ENCODE measurements around the gene PLK1.
"Not testable (repeated sequence)": the region's sequence is repeated elsewhere in the genome, so short reads cannot be mapped to it uniquely, and the experiment has no call there.

The PLK1 gene

DNA sequence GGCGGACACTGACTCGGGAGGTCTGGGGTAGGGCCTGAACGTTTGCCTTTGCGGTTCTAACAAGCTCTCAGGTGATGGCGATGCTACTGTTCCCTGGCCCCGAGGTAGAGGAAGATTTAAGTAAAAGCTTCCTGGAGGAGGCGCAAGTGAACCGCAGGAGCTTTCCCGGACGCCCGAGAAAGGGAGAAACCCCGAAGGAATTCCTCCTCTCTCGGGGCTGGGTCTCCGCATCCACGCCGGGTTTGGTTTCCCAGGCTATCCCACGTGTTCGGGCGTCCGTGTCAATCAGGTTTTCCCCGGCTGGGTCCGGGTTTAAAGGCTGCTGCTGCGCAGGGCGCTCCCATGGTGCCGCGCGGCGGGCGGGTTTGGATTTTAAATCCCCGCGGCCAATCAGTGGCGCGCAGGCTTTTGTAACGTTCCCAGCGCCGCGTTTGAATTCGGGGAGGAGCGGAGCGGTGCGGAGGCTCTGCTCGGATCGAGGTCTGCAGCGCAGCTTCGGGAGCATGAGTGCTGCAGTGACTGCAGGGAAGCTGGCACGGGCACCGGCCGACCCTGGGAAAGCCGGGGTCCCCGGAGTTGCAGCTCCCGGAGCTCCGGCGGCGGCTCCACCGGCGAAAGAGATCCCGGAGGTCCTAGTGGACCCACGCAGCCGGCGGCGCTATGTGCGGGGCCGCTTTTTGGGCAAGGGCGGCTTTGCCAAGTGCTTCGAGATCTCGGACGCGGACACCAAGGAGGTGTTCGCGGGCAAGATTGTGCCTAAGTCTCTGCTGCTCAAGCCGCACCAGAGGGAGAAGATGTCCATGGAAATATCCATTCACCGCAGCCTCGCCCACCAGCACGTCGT, at the start of gene PLK1:
Gene PLK1, plus strand, starts transcription at position 460 of the 844 bp plus-strand sequence. Its CDS starts 44 bp downstream, at position 504.
- peak; percentile 91 for DNase-seq

DNA sequence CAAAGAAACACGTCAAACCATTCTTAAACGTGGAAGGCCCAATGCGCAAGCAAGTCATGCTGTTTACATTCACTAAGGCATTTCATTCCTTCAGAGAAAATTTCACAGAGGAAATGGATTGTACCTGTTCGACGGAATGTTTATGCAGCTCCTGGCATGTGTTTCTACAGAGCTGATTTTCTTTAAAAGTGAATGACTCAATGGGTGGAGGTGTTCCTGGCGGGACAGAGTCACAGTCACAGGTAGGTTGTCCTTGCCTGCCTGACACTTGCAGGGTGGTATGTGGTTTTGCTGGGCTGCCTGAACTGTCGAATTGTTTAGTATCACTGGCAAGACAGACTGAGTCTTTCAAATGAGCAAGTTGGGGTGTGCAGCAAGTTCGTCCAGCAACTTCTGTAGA, 49.2 kb upstream of the PLK1 start:
- DNase-seq, result no peak

DNA sequence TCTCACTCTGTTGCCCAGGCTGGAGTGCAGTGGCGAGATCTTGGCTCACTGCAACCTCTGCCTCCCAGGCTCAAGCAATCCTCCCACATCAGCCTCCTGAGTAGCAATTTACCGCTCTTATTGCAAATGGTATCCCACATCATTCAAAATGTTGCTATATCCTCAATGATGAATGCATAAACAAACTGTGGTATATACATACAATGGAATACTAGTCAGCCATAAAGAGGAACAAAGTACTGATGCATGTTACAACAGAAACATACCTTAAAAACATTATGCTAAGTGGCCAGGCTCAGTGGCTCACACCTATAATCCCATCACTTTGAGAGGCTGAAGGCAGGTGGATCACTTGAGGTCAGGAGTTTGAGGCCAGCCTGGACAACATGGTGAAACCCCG, 46.8 kb upstream of the PLK1 start:
- not testable (repeated sequence) for DNase-seq

DNA sequence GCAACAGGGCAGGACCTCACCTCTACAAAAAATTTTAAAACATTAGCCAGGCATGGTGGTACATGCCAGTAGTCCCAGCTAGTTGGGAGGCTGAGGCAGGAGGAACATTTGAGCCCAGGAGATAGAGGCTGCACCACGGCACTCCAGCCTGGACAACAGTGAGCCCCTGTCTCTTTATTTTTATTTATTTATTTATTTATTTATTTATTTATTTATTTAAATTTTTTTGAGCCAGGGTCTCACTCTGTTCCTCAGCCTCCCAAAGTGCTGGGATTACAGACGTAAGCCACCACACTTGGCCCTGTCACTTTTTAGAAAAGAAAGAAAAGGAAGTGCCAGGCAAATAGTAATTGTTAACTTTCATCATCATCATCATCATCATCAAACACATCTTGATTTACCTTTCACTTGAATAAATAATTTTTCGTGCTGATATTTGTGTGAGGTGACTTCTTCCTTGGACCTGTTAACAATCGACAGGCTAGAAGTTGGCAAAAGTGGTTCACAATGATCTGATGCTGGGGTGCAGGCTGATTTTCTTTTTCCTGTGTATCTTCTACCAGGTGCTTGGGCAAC, 44.1 kb upstream of the PLK1 start:
- DNase-seq, result no peak

DNA sequence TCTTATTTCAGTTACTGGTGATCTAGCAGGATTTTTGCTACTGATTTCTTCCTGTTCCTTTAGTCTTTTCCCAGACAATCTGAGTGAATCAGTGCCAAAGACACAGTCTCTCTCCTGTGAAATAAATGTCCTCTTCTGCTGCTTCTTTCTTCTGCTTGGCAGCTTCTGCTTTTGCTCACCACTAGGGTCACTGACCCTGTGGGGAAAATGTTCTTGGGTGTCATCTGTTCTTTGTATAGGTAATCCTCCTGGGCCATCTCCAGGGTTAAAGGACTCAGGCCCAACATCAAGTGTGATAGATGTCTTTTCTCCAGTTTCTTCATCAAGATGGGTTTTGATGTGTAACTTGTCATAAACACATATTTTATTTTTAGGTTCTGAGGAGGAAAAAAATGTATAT, 42.7 kb upstream of the PLK1 start:
- no peak for DNase-seq

DNA sequence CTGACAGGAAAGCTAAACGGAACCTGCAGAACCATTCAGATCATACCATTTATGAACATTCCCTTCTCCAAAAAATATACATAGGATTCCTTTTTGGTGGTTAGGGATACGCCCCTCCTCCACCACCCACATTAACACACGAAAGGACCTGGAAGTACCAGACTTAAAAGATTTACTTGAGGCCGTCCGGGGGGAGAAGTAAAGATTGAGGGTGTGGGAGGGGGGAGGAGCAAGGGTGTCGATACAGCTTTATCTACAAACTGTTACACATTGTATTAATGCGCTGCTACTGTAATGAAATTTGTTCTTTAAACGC, 38.1 kb upstream of the PLK1 start:
- no peak for DNase-seq

DNA sequence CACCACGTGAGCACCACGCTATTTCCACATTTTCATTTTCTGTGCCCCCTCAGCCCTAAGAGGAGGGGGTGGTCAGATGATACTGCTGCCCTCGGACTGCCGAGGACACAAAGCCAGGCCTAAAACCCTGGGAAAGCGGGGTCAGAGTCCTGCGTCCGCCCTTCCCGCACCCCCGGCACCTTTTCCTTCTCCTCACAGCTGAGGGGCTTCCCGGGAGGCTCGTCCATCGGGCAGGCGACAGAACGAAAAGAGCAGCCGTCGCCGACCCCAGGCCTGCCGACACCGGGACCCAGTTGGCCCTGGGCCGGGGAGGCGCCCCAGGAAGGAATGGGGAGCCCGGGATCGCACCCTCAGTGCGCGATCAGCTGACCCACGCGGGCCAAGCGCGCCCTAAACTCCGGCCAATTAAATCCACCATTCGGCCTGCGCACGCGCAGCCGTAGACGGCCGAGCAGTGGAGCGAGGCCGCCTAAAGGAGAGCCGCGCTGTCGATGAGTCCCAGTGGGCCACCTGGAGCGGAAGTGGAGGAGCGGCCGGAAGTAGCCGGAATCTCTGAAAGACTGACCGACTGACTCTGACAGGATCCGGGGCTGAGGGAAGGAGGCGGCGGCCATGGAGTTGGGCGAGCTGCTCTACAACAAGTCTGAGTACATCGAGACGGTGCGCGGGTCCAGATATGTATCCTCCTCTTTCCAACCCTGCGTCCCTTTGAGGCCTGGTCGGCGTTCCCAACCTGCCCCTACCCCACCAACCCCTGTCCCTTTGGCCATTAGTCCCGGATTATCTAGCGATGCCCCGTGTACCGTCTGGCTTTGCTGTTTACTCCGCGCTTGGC, 37.5 kb upstream of the PLK1 start, which contains the start of the genes DCTN5 and PALB2:
Gene DCTN5, plus strand, starts transcription at position 536 of the 835 bp plus-strand sequence. Its CDS starts 77 bp downstream, at position 613.
Gene PALB2, minus strand, starts transcription at position 380 of the 835 bp plus-strand sequence. Its CDS starts 153 bp downstream, at position 227.
- DNase-seq, result peak; percentile 96

DNA sequence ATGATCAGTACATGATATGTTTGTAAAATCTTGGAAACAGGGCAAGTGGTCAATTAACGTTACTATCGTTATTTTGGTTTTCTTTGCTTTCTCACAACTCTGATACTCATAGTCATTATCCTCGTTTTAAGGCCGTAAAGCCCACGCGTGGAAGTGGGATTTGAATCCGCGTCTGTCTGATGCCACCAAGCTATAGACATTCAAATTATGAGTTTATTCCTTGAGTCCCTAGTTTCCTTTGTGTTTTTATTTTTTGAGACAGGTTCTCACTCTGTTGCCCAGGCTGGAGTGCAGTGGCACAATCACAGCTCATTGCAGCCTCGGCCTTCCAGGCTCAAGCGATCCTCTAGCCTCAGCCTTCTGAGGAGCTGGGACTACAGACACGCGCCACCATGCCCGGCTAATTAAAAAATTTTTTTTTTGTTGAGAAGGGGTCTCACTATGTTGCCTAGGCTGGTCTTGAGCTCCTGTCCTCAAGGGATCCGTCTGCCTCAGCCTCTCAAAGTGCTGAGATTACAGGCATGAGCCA, 36.4 kb upstream of the PLK1 start:
- DNase-seq, result no peak

DNA sequence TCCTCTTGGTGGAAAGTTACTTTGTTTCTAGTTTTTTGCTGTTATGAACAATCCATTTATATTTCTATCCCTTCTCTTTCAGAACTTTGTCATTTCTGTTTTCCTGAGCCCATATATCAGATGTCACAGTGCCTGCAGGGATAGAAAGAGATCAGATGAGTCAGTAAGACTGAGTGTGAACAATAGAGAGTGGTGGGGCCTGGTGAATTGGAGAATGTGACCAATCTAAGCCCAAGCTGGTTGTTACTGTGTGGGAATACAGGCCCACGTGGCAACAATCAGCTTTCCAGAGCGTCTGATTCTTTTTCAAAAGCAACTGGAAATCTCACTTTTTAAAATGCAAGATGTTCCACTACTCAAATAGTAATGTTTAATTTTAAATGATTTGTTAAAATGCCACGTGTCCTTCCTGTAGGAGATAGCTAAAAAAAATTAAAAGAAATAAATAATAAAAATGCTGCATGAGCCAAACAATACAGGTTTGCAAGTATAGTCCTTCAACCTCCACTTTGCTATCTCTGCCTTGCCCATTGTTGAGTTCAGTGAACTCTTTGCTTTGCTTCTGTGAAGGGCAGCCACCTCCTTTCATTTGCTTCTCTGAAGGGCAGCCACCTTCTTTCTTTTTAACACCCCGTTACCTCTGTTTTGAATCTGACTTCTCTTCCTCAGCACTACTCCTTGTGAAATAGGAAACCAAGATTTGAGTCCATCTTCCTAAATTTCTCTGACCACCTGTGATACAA, 27.8 kb upstream of the PLK1 start:
- DNase-seq, result no peak

DNA sequence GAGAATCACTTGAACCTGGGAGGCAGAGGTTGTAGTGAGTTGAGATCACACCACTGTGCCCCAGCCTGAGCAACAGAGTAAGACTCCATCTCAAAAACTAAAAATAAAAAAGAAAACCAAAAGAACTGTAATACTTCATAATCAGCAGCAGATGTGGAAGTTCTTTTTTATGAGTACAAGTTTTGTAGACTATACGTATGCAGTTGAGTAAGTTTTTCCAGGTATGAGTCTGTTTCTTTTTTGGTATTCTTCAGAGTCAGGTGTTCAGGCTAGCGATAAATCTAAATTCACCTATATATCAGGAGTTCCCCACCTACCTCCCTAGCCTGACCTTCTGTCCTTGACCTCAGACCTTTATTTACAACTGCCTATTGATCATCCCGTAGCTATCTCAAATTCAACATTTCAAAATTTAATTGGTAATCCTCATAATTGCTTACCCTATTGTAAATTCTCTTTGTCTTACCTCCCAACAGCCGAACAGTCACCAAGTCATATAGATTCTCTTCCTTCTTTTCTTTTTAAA, 26.7 kb upstream of the PLK1 start:
- no peak for DNase-seq

DNA sequence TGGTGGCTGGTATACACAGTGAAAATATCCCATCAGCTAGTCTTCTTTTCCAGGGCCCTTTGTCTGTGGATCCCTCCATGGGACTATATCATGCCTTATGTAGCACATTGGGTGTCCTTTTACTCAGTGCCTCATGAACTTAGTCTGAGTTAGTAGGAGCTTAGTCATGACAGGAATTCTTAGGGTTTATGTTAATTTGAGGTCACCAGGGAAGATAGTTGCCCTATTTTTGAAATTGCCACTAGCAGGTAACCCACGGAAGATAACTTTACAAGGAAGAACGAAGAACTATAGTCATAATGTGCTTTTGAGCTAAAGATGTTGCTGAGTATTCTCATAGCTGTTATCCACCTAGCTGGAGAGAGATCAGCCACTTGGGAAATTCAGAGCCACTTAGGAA, 14.8 kb upstream of the PLK1 start:
- no peak for DNase-seq

DNA sequence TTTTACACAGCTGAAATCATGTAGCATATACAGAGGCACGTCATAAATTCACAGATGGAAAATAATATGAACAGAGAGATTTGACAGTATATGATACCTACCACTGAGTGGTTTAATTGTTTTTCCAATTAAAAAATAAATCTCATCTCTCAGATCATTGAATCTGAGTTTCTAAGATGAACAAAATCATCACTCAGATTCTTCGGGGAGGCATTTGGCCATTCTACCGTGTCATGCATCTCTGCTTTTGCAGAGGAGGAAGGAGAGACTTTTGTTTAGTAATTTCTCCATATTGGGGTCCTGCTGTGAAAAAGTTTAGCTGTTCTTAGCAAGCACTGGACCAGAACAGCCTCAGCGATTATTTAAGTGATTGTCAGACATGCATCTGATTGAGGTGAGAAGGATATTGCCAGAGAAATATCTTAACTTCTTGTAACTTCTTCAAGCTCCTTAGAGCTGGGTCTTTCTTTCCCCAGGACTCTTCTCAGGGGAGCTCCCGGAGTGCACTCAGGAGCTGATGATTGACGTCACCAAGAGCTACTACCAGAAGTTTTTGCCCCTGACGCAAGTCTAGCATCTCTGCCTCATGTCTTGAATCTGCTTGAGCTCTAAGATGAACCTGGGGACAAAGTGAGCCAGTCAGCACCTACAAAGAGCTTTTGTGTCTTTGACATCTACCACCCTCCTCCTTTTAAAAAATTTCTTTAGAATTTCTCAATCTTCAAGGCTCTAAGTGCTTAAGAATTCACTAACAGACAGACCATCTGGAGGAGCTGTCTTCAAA, 11.9 kb upstream of the PLK1 start:
- no peak for DNase-seq

DNA sequence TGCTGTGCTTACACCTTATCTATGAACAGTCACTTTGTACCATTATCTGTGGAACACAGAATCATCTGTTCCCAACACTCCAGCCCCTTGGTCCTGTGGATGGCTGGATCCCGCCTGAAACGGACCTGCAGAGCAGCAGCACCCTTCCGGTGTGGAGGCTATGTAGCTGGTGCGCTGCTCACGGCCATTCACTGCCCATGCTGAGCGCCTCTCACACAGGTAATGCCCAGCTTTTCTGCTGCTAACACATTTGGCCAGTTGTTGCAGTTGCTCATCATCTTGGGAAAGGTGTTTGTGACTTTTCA, 11.4 kb upstream of the PLK1 start:
- no peak for DNase-seq

DNA sequence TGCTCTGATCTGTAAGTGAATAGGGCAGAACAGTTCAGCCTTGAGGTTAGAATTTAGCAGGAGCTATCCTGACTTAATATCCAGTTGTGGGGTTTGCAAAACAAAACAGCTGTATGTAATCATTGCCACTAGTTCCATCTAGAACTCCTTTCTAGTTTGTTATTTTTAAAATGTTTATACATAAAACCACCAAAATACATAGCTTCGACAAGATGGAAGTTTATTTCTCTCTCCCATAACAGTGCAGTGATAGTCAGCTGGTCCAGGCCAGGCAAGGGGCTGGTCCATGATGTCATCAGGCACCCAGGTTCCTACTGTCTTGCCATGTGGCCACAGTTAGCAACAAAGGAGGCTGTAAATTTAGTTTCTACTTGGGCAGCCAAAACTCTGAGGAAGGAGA, 10.5 kb upstream of the PLK1 start:
- DNase-seq, result no peak

DNA sequence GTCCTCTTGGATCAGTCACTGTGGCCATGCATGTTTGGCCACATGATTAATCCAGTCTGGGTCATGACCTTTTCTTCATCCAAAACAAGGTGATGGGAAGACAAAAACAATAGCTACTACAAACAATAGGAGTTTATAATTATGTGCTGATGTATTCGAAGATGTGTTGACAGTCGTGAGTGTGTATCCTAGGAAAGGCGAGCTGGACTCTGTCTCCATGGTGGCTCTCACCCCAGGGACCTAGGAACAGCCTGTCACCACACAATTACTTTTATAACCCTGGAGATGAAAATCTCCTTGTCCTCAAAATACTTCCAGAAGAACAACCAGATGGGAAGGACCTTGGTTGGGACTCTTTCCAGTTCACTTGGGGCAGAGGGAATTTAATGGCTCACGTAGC, 9.8 kb upstream of the PLK1 start:
- DNase-seq, result no peak

DNA sequence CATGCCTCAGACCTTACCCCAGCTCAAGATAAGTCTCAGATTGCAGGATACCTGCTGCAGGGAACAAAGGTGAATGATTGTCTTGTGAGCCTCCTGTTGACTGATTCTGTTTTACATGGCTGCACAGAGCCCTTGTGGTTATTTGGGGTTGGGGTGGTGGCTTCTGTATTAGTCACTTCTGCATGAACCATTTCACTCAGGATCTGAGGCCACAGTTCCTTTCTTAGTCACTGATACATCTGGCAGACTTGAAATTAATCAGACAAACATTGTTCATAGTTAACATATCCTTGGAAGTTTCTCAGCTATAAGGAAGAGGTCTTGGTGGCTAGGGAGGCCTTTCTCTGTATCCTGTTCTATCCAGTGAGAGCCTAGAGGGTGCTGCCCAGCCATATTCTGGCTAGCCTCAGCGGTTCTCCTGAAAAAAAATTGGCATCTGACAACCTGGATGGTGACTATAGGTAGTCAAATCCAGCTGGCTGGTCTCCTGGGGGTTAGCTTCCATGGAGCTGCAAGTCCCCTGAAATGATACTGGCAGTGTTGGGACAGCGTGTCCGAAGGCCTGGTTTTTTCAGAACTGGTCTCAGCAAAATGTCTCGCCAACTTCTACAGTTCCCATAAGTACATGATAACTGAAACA, 8.4 kb upstream of the PLK1 start:
- DNase-seq, result no peak

DNA sequence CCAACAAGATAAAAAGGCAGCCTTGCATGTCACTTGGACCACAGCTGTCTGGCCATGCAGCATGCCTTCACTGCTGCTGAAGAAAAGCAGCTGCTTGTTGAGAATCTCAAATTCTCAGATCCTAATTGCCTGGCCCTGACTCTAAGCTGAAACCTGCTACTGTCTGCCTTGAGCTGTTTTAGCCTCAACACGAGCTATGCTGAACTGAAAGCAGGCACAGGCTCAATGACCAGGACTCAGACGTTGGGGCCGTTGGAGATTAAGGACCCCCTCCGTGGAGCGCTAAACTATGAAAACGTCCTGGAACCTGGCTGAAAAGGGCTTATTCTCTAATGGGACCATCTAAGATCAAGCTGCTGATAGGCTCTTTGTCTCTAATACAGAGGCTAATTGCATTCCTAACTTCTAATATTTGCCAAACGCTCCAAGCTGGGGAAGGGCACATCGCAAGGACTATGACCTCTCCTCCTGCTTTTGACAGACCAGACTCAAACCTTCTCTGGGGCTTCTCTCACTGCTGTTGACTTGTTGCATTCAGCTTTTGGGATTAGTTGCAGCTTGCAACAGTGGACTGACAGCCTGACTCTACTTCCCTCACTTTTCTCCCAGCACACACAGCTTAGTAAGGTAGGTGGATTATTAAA, 4.6 kb upstream of the PLK1 start:
- DNase-seq, result no peak

DNA sequence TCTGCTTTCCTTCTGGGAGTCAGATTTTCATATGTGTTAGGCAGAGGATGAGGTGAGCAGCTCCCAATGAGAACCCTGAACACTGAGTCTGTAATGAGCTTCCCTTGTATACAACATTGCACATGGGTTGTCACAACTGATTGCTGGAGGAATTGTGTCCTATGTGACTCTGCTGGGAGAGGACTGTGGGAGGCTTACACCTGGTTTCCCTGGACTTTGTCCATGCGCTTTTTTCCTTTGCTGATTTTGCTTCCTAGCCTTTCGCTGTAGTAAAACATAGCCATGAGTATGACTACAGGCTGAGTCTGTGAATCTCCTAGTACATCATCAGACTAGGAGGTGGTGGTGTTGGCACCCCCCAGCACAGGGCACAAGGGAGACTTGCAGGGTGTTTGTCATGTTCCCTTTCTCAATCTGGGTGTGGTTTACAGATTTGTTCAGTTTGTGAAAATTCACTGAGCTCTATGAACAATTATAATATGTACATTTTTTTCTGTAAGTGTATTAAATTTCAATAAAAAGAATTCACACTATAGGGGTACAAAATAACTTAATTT, 1.7 kb upstream of the PLK1 start:
- DNase-seq, result no peak

DNA sequence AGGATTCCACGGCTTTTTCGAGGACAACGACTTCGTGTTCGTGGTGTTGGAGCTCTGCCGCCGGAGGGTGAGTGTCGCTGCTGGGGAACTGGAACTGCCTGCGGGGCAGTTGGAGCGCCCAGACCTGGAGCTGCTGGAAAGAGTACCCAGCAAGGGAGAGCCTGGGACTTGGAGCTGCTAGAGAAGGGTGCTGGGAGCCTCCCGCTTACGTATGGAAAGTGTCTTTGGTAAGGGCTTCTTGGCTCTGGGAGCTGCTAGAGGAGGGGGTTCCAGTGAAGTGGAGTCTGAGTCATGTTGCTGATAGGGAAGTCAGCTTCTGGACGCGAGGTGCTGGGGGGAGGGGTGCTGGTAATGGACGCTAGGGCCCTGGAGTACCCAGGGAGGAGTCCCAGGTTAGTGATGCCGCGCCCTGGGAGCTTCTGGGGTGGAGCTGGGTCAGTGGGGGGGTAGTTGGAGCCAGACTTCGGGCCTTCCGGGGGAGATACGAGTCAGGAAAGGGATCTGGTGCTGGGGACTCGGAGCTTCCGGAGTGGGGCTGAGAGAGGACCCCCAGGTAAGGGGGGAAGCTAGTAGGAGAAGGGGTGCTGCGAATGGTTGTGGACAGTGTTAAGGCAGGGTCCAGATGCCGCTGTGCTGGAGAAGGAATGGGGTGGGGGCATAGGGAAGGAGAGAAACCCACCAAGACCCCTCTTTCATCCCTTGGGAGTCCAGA, 741 bp downstream of the PLK1 start:
- no peak for DNase-seq

DNA sequence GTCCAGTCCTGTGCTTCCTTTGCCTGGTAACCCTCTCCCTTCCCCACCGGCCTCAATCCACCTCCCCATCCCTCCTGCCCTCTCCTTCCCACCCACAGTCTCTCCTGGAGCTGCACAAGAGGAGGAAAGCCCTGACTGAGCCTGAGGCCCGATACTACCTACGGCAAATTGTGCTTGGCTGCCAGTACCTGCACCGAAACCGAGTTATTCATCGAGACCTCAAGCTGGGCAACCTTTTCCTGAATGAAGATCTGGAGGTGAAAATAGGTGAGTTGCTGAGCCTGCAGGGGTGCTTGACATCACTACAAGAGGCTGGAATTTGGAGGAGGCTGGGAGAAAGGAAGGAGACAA, 1.3 kb downstream of the PLK1 start:
- DNase-seq, result no peak

All from activated effector memory CD4-positive, alpha-beta T cell treated with anti-CD3 and anti-CD28 coated beads, Interleukin-2, amount 50 U/mL, for 16 hours (primary cell).